ENCODE measurements around the gene RFT1. TPM values are rescaled to one million over a fixed set of nuclear protein-coding genes. Genes with fewer than 3 reads are reported as not detected.

The RFT1 gene
- total and polyA plus RNA-seq, 7 experiments from 2014 or later = 16.0 to 32.0 (median 24.1) TPM

DNA sequence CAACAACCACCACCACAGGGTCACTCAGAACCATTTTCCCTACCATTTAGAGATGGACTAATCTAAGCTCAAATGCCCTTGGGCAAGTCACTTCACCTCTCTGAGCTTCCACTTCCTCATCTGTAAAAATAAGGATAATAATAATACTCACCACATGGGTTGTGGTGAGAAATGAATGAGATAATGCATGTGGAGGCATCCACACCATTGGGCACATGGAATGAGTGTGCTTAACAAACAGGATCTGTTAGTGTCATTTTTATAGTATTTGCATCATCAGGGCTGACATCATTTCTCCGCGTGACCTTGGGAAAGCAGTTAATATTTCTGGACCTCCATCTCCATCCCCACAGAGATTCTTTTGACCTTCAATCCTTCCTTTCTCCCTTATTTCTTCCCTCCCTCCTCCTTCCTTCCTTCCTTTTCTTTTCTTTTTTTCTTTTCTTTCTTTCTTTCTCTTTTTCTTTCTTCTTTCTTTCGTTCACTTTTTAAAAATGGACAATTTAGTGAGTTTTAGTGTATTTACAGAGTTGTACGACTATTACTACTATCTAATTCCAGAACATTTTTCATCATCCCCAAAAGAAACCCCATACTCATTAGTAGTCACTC, 7.7 kb upstream of the RFT1 start:
- Histone ChIP-seq H3K4me3 (ENCODE audit: low read length) (no peak overlapping the region), H3K9me3 (ENCODE audit: control insufficient read depth in 2 of 3, low read length in 3 of 3) (no peaks in the 10 kb centered on the region), H3K27me3 (ENCODE audit: control insufficient read depth in 2 of 2, insufficient read depth in 2 of 2, low read length in 2 of 2) (no peaks in the 10 kb centered on the region), H3K27ac (ENCODE audit: low read depth, low read length) (no peak overlapping the region), H3K36me3 (ENCODE audit: control insufficient read depth in 2 of 3, insufficient read depth in 3 of 3, low read length in 3 of 3) (no peaks in the 10 kb centered on the region), H3K4me1 (ENCODE audit: control insufficient read depth in 2 of 2, insufficient read depth in 2 of 2, low read length in 2 of 2) (no peaks in the 10 kb centered on the region)
- Mint-ChIP-seq H3K4me3 (no peak overlapping the region), H3K27ac (no peak overlapping the region), H3K27me3 (no peaks in the 10 kb centered on the region), H3K36me3 (no peaks in the 10 kb centered on the region), H3K9me3 (no peaks in the 10 kb centered on the region), H3K4me1 (peaks cover 0 to 6% (median 0%) of the 10 kb centered on the region in 7 donors)
- ATAC-seq = peak; percentile 58
- intact Hi-C loops (cut with micrococcal nuclease) = no loop called here
- ChIA-PET CTCF (interaction anchor here (0.6 kb wide), 1 partner anchor 138 kb away, joined by 5 read pairs; no protein-coding TSS in a partner anchor), POLR2A (no interaction called here)
- no peak for DNase-seq

DNA sequence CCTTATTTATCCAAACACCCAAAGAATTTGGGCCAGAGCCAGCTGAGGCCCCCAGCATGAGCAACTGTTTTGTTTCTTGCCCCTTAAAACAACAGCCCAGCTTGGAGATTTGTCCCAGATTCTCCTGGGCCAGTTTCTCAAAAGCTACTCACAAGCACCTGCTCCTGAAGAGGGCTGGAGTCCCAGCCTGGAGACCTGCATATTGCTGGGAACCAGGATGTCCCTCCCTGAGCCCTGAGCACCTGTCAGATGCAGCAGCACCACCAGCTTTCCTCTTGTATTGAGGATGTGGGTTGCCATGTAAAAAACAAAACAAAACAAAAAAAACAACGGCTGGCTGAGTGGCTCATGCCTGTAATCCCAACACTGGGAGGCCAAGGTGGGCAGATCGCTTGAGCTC, 7.0 kb upstream of the RFT1 start:
- Mint-ChIP-seq H3K4me1 (peaks cover 0 to 9% (median 0%) of the 10 kb centered on the region in 7 donors), H3K4me3 (no peak overlapping the region), H3K27me3 (no peaks in the 10 kb centered on the region), H3K36me3 (no peaks in the 10 kb centered on the region), H3K9me3 (no peaks in the 10 kb centered on the region), H3K27ac (no peak overlapping the region)
- DNase-seq = no peak
- Histone ChIP-seq H3K27ac (ENCODE audit: low read depth, low read length) (no peak overlapping the region), H3K4me3 (ENCODE audit: low read length) (no peak overlapping the region), H3K9me3 (ENCODE audit: control insufficient read depth in 2 of 3, low read length in 3 of 3) (no peaks in the 10 kb centered on the region), H3K27me3 (ENCODE audit: control insufficient read depth in 2 of 2, insufficient read depth in 2 of 2, low read length in 2 of 2) (no peaks in the 10 kb centered on the region), H3K4me1 (ENCODE audit: control insufficient read depth in 2 of 2, insufficient read depth in 2 of 2, low read length in 2 of 2) (no peaks in the 10 kb centered on the region), H3K36me3 (ENCODE audit: control insufficient read depth in 2 of 3, insufficient read depth in 3 of 3, low read length in 3 of 3) (no peaks in the 10 kb centered on the region)
- ChIA-PET POLR2A (no interaction called here), CTCF (no interaction called here)
- no peak for ATAC-seq
- intact Hi-C loops (cut with micrococcal nuclease) = no loop called here

DNA sequence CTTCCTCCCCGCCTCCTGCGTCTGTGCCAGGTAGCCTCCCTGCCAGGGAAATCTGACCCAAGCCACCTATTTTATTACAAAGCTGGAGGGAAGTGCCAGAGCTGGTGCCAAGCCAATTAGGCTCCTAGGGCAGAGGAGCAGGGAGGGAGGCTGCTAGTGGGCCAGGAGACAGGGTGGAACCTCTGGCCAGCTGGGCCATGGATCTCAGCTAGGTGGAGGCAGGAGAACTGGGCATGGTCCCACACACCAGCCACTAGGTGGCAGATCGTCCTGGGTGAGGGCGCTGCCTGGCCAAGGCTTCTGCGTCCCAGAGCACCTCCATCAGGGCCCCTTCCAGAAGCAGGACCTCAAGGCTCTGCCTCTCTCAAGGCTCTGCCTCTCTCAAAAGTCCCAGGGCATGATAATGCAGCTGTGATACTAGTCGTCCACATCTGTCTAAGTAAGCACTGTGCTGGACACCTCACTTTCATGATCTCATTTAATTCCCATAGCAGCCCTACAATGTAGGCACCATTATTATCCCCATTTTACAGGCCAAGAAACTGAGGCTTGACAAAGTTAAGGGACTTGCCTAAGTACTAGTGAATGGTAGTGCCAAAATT, 4.5 kb upstream of the RFT1 start:
- POLR2A ChIA-PET = interaction anchor here (0.9 to 2.2 kb wide), 3 partner anchors 10 to 61 kb away, joined by 3 to 6 read pairs (median 4); no protein-coding TSS in a partner anchor

DNA sequence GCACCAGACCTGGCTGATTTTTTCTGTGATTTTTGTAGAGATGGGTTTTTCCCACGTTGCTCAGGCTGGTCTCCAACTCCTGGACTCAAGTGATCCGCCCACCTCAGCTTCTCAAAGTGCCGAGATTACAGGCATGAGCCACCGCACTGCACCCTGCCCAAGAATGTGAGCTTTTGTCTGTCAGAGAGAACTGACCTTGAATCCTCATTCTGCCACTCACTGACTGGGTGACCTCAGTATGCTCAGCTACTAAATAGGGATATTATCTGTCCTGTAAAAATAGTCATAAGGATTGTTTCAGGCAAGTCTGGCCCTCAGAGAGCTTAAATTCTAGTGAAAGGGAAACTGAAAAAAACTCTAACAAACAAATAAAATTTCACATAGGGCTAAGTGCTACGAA, 2.1 kb upstream of the RFT1 start:
- peak overlapping the region in 3 of 10 donors; percentile 4 to 51 (median 29) for H3K4me3 Mint-ChIP-seq
- ChIA-PET POLR2A (interaction anchor here (0.9 to 1.7 kb wide), 6 partner anchors 10 to 31 kb away, joined by 3 to 5 read pairs (median 4); partner anchors contain the start of gene PRKCD), CTCF (interaction anchor here (1.1 to 3.8 kb wide), 3 partner anchors 18 to 63 kb away, joined by 3 to 21 read pairs (median 11); no protein-coding TSS in a partner anchor)
- intact Hi-C loops (cut with micrococcal nuclease) = no loop called here
- H3K4me3 ChIP-seq (ENCODE audit: low read length) = no peak overlapping the region
- peaks cover 14 to 30% (median 26%) of the 10 kb centered on the region in 7 donors for H3K4me1 Mint-ChIP-seq
- H3K4me1 ChIP-seq (ENCODE audit: control insufficient read depth in 2 of 2, insufficient read depth in 2 of 2, low read length in 2 of 2) = peaks cover 15 to 19% of the 10 kb centered on the region in 2 donors
- no peaks in the 10 kb centered on the region for H3K27me3 Mint-ChIP-seq
- ATAC-seq (no peak), DNase-seq (no peak)
- no peaks in the 10 kb centered on the region for H3K9me3 Mint-ChIP-seq
- no peaks in the 10 kb centered on the region for H3K36me3 ChIP-seq (ENCODE audit: control insufficient read depth in 2 of 3, insufficient read depth in 3 of 3, low read length in 3 of 3)
- peak overlapping the region in 6 of 9 donors; percentile 28 to 100 (median 99) for H3K27ac Mint-ChIP-seq
- peaks cover 0 to 2% (median 0%) of the 10 kb centered on the region in 5 donors for H3K36me3 Mint-ChIP-seq
- no peak overlapping the region for H3K27ac ChIP-seq (ENCODE audit: low read depth, low read length)
- no peaks in the 10 kb centered on the region for H3K9me3 ChIP-seq (ENCODE audit: control insufficient read depth in 2 of 3, low read length in 3 of 3)
- no peaks in the 10 kb centered on the region for H3K27me3 ChIP-seq (ENCODE audit: control insufficient read depth in 2 of 2, insufficient read depth in 2 of 2, low read length in 2 of 2)

More for the DNA sequence above, 4.5 kb upstream of the RFT1 start:
- Histone ChIP-seq H3K9me3 (ENCODE audit: control insufficient read depth in 2 of 3, low read length in 3 of 3) (no peaks in the 10 kb centered on the region), H3K27ac (ENCODE audit: low read depth, low read length) (no peak overlapping the region), H3K27me3 (ENCODE audit: control insufficient read depth in 2 of 2, insufficient read depth in 2 of 2, low read length in 2 of 2) (no peaks in the 10 kb centered on the region), H3K4me3 (ENCODE audit: low read length) (no peak overlapping the region), H3K4me1 (ENCODE audit: control insufficient read depth in 2 of 2, insufficient read depth in 2 of 2, low read length in 2 of 2) (peaks cover 9% of the 10 kb centered on the region in 2 donors), H3K36me3 (ENCODE audit: control insufficient read depth in 2 of 3, insufficient read depth in 3 of 3, low read length in 3 of 3) (no peaks in the 10 kb centered on the region)
- H3K4me1 Mint-ChIP-seq = peaks cover 4 to 23% (median 16%) of the 10 kb centered on the region in 7 donors
- intact Hi-C loops (cut with micrococcal nuclease) = loop anchor here (1.0 to 2.0 kb wide), 4 partner anchors 20 to 213 kb away; partner anchors contain the start of gene DCP1A (in 1 of the 2)
- CTCF ChIA-PET = interaction anchor here (0.9 to 3.8 kb wide), 8 partner anchors 17 to 76 kb away, joined by 3 to 21 read pairs (median 4); no protein-coding TSS in a partner anchor
- H3K27me3 Mint-ChIP-seq = no peaks in the 10 kb centered on the region
- H3K4me3 Mint-ChIP-seq = no peak overlapping the region
- no peak overlapping the region for H3K27ac Mint-ChIP-seq
- DNase-seq = peak in 8 of 9 donors; percentile 20 to 61 (median 41)
- ATAC-seq = peak; percentile 55
- peaks cover 0 to 1% (median 0%) of the 10 kb centered on the region in 5 donors for H3K36me3 Mint-ChIP-seq
- no peaks in the 10 kb centered on the region for H3K9me3 Mint-ChIP-seq

DNA sequence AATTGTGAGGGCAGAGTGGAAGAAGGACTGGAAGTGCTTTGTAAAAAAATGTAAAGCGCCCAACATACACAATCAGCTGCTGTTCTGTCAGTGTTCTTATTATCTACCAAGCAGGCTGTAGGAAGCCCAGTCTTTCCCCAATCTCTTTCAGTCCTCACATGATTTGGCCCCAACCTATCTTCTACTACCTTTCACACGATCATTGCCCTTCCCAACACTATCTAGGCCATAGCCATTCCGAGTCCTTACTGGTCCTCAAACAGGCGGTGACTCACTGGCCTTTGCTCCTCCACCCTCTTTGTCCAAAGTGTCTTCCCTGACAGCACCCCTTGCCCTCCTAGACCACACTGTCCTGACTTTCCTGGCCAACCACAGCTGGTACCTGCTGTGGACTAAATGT, 861 bp upstream of the RFT1 start:
- no peak for DNase-seq
- H3K27ac ChIP-seq (ENCODE audit: low read depth, low read length) = peak overlapping the region; percentile 82

DNA sequence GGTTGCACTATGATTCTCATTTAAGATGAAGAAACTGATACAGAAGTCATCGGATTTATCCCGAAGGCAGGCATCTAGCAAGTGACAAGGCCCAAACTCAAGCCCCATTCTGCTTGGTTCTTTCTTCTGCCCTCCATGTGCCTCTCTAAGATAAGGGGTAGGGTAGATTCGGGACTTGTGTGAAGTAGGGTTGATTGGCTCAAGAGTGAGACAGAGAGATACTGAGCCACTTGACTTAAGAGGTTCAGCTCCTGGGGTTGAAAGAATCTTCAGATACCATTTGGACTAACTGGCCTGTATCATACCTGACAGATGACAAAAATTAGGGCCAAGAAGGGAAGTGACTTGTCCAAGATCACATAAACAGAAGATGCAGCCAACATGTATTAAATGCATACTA, 891 bp downstream of the RFT1 start:
- no peak for ATAC-seq
- ChIA-PET POLR2A (interaction anchor here (1.2 kb wide), 1 partner anchor 14 kb away, joined by 4 read pairs; no protein-coding TSS in a partner anchor), CTCF (interaction anchor here (0.9 kb wide), 1 partner anchor 20 kb away, joined by 3 read pairs; no protein-coding TSS in a partner anchor)
- no peaks in the 10 kb centered on the region for H3K9me3 Mint-ChIP-seq
- DNase-seq = no peak
- peak overlapping the region; percentile 91 to 100 (median 98) for H3K27ac Mint-ChIP-seq
- Histone ChIP-seq H3K27me3 (ENCODE audit: control insufficient read depth in 2 of 2, insufficient read depth in 2 of 2, low read length in 2 of 2) (no peaks in the 10 kb centered on the region), H3K9me3 (ENCODE audit: control insufficient read depth in 2 of 3, low read length in 3 of 3) (no peaks in the 10 kb centered on the region), H3K4me1 (ENCODE audit: control insufficient read depth in 2 of 2, insufficient read depth in 2 of 2, low read length in 2 of 2) (peaks cover 15 to 19% of the 10 kb centered on the region in 2 donors), H3K4me3 (ENCODE audit: low read length) (peak overlapping the region; percentile 62), H3K36me3 (ENCODE audit: control insufficient read depth in 2 of 3, insufficient read depth in 3 of 3, low read length in 3 of 3) (peaks cover 0 to 21% (median 5%) of the 10 kb centered on the region in 3 experiments), H3K27ac (ENCODE audit: low read depth, low read length) (peak overlapping the region; percentile 82)
- peak overlapping the region; percentile 87 to 98 (median 92) for H3K4me3 Mint-ChIP-seq
- peaks cover 14 to 43% (median 26%) of the 10 kb centered on the region in 7 donors for H3K4me1 Mint-ChIP-seq
- H3K36me3 Mint-ChIP-seq = peaks cover 6 to 14% (median 8%) of the 10 kb centered on the region in 5 donors
- intact Hi-C loops (cut with micrococcal nuclease) = no loop called here
- H3K27me3 Mint-ChIP-seq = no peaks in the 10 kb centered on the region

More for the DNA sequence above, 861 bp upstream of the RFT1 start:
- peak overlapping the region; percentile 87 to 98 (median 92) for H3K4me3 Mint-ChIP-seq
- H3K9me3 ChIP-seq (ENCODE audit: control insufficient read depth in 2 of 3, low read length in 3 of 3) = no peaks in the 10 kb centered on the region
- H3K36me3 ChIP-seq (ENCODE audit: control insufficient read depth in 2 of 3, insufficient read depth in 3 of 3, low read length in 3 of 3) = peaks cover 0 to 3% (median 0%) of the 10 kb centered on the region in 3 experiments
- no peaks in the 10 kb centered on the region for H3K27me3 ChIP-seq (ENCODE audit: control insufficient read depth in 2 of 2, insufficient read depth in 2 of 2, low read length in 2 of 2)
- ChIA-PET POLR2A (interaction anchor here (0.6 to 2.0 kb wide), 9 partner anchors 9 to 86 kb away, joined by 3 to 5 read pairs (median 3); partner anchors contain the start of gene SFMBT1), CTCF (interaction anchor here (0.6 to 1.4 kb wide), 3 partner anchors 10 to 168 kb away, joined by 3 to 4 read pairs (median 4); no protein-coding TSS in a partner anchor)
- H3K27ac Mint-ChIP-seq = peak overlapping the region; percentile 91 to 100 (median 98)
- no peak for ATAC-seq
- H3K36me3 Mint-ChIP-seq = peaks cover 0 to 2% (median 0%) of the 10 kb centered on the region in 5 donors
- no peaks in the 10 kb centered on the region for H3K27me3 Mint-ChIP-seq
- peaks cover 14 to 39% (median 26%) of the 10 kb centered on the region in 7 donors for H3K4me1 Mint-ChIP-seq
- H3K9me3 Mint-ChIP-seq = no peaks in the 10 kb centered on the region
- peaks cover 15 to 19% of the 10 kb centered on the region in 2 donors for H3K4me1 ChIP-seq (ENCODE audit: control insufficient read depth in 2 of 2, insufficient read depth in 2 of 2, low read length in 2 of 2)
- H3K4me3 ChIP-seq (ENCODE audit: low read length) = peak overlapping the region; percentile 62
- intact Hi-C loops (cut with micrococcal nuclease) = loop anchor here in 1 of 2 donors (2.0 kb wide), 1 partner anchor 446 kb away; the partner anchor contains the start of gene PBRM1
